H9 (cell line): ENCODE results near the gene MYLK. TPM values are rescaled to one million over a fixed set of nuclear protein-coding genes. Genes with fewer than 3 reads are reported as not detected.

Experiments
- DNase-seq: peaks from one replicate; pipeline ENCODE4 v3.0.0-alpha.2; 2017
- H2AFZ ChIP-seq: one replicate; pipeline ENCODE4 v1.6.1; 2013; ENCODE audit warnings: mild to moderate bottlenecking, low read length, control low read depth, moderate library complexity
- H2AK5ac ChIP-seq: 2 replicates; pipeline ENCODE4 v1.6.1; 2013; ENCODE audit warnings: low read length, control low read depth, mixed read lengths; ENCODE audit not compliant: insufficient read length
- H2BK120ac ChIP-seq: one replicate; pipeline ENCODE4 v1.6.1; 2013; ENCODE audit warnings: low read depth, mild to moderate bottlenecking, low read length, control low read depth, inconsistent platforms; ENCODE audit not compliant: poor library complexity, severe bottlenecking
- H2BK12ac ChIP-seq: 2 replicates; pipeline ENCODE4 v1.6.1; 2013; ENCODE audit warnings: low read length, control low read depth, mixed read lengths, low read depth; ENCODE audit not compliant: insufficient read length
- H2BK15ac ChIP-seq: 2 replicates; pipeline ENCODE4 v1.6.1; 2013; ENCODE audit warnings: low read depth, low read length, control low read depth
- H2BK20ac ChIP-seq: one replicate; pipeline ENCODE4 v1.6.1; 2013; ENCODE audit warnings: low read depth, mild to moderate bottlenecking, low read length, control low read depth, inconsistent platforms; ENCODE audit not compliant: poor library complexity, severe bottlenecking
- H2BK5ac ChIP-seq: 2 replicates; pipeline ENCODE4 v1.6.1; 2013; ENCODE audit warnings: low read length, control low read depth, mixed read lengths; ENCODE audit not compliant: insufficient read length
- H3K14ac ChIP-seq: 2 replicates; pipeline ENCODE4 v1.6.1; 2013; ENCODE audit warnings: low read length, control low read depth; ENCODE audit not compliant: insufficient read depth
- H3K18ac ChIP-seq: 2 replicates; pipeline ENCODE4 v1.6.1; 2013; ENCODE audit warnings: low read depth, mild to moderate bottlenecking, mixed read lengths, low read length, control low read depth; ENCODE audit not compliant: insufficient read length
- H3K23ac ChIP-seq: 2 replicates; pipeline ENCODE4 v1.6.1; 2013; ENCODE audit warnings: low read length, control low read depth, mixed read lengths, low read depth; ENCODE audit not compliant: insufficient read length
- H3K23me2 ChIP-seq: 2 replicates; pipeline ENCODE4 v1.6.1; 2013; ENCODE audit warnings: low read depth, mild to moderate bottlenecking, mixed read lengths, low read length, control low read depth; ENCODE audit not compliant: insufficient read length, poor library complexity, severe bottlenecking
- H3K27ac ChIP-seq: 2 replicates; pipeline ENCODE4 v1.5.1; 2013; ENCODE audit warnings: low read length, control low read depth, mixed read lengths, low read depth; ENCODE audit not compliant: insufficient read length
- H3K27me3 ChIP-seq: 2 replicates; pipeline ENCODE4 v1.6.1; 2013; ENCODE audit warnings: low read length, control low read depth, inconsistent platforms; ENCODE audit not compliant: insufficient read depth
- H3K4ac ChIP-seq: 2 replicates; pipeline ENCODE4 v1.6.1; 2013; ENCODE audit warnings: low read depth, mild to moderate bottlenecking, control low read depth, inconsistent platforms, low read length, moderate library complexity
- H3K4me1 ChIP-seq: 2 replicates; pipeline ENCODE4 v1.6.1; 2013; ENCODE audit warnings: low read length, control low read depth, inconsistent platforms; ENCODE audit not compliant: insufficient read depth
- H3K4me2 ChIP-seq: 2 replicates; pipeline ENCODE4 v1.6.1; 2013; ENCODE audit warnings: low read length, control low read depth, mixed read lengths; ENCODE audit not compliant: insufficient read length, insufficient read depth
- H3K56ac ChIP-seq: 2 replicates; pipeline ENCODE4 v1.6.1; 2013; ENCODE audit warnings: low read depth, mild to moderate bottlenecking, mixed read lengths, low read length, control low read depth; ENCODE audit not compliant: insufficient read length
- H3K79me1 ChIP-seq: 2 replicates; pipeline ENCODE4 v1.6.1; 2013; ENCODE audit warnings: low read depth, mild to moderate bottlenecking, moderate library complexity, low read length, control low read depth, inconsistent platforms; ENCODE audit not compliant: insufficient read depth, poor library complexity, severe bottlenecking
- H3K79me2 ChIP-seq: 2 replicates; pipeline ENCODE4 v1.6.1; 2013; ENCODE audit warnings: low read length, control low read depth, inconsistent platforms; ENCODE audit not compliant: insufficient read depth
- H3K9ac ChIP-seq: 2 replicates; pipeline ENCODE4 v1.6.1; 2013; ENCODE audit warnings: low read length, control low read depth, mixed read lengths; ENCODE audit not compliant: insufficient read length; ENCODE audit errors: extremely low read depth
- H3K9me3 ChIP-seq: one replicate; pipeline ENCODE4 v1.6.1; 2013; ENCODE audit warnings: low read depth, low read length, inconsistent platforms; ENCODE audit not compliant: control insufficient read depth
- H3T11ph ChIP-seq: one replicate; pipeline ENCODE4 v1.6.1; 2013; ENCODE audit warnings: mild to moderate bottlenecking, low read length, control low read depth, inconsistent platforms
- H4K20me1 ChIP-seq: one replicate; pipeline ENCODE4 v1.6.1; 2013; ENCODE audit not compliant: control insufficient read depth, insufficient read length, insufficient read depth
- H4K5ac ChIP-seq: 2 replicates; pipeline ENCODE4 v1.6.1; 2013; ENCODE audit warnings: low read depth, mild to moderate bottlenecking, mixed read lengths, low read length, control low read depth; ENCODE audit not compliant: insufficient read length
- H4K8ac ChIP-seq: replicated peaks from 2 replicates; pipeline ENCODE4 v1.6.1; 2013; ENCODE audit warnings: low read length, control low read depth, mixed read lengths, low read depth; ENCODE audit not compliant: insufficient read length
- H4K91ac ChIP-seq: 2 replicates; pipeline ENCODE4 v1.6.1; 2013; ENCODE audit warnings: low read depth, mild to moderate bottlenecking, moderate library complexity, mixed read lengths, low read length, control low read depth; ENCODE audit not compliant: insufficient read length
- H3K27ac Mint-ChIP-seq, 3 experiments: 2 replicates in 2 of 3; 3 replicates in 1 of 3; pipeline ENCODE4 v1.8.0; 2020 to 2021; ENCODE audit warnings: mixed read lengths in 3 of 3, mild to moderate bottlenecking in 1 of 3, moderate library complexity in 1 of 3
- H3K27me3 Mint-ChIP-seq: 2 replicates; pipeline ENCODE4 v1.8.0; 2021; ENCODE audit warnings: low read depth, mild to moderate bottlenecking, moderate library complexity, mixed read lengths
- H3K36me3 Mint-ChIP-seq, 3 experiments: 2 replicates in 2 of 3; 3 replicates in 1 of 3; pipeline ENCODE4 v1.8.0; 2020 to 2021; ENCODE audit warnings: low read depth in 3 of 3, mixed read lengths in 3 of 3; ENCODE audit not compliant: insufficient read depth in 1 of 3
- H3K4me1 Mint-ChIP-seq, 2 experiments: 2 replicates each; pipeline ENCODE4 v1.8.0; 2020; ENCODE audit warnings: mixed read lengths in 2 of 2
- H3K4me3 Mint-ChIP-seq, 2 experiments: 2 replicates in 1 of 2; 3 replicates in 1 of 2; pipeline ENCODE4 v1.8.0; 2020 to 2021; ENCODE audit warnings: mild to moderate bottlenecking in 2 of 2, mixed read lengths in 2 of 2, moderate library complexity in 1 of 2
- H3K9me3 Mint-ChIP-seq, 2 experiments: 2 replicates in 1 of 2; 3 replicates in 1 of 2; pipeline ENCODE4 v1.8.0; 2020; ENCODE audit warnings: mild to moderate bottlenecking in 2 of 2, mixed read lengths in 2 of 2, moderate library complexity in 1 of 2
- CTCF ChIP-seq: fragments of 200-600 bp; sonication (generic); conservative IDR thresholded peaks from 3 replicates; pipeline ENCODE4 v1.8.0; 2021; ENCODE audit warnings: antibody characterized with exemption, mild to moderate bottlenecking
- WGBS: extraction: QIAGEN DNeasy Blood & Tissue Kit; methylation state at CpG from one replicate; pipeline ENCODE4 v1.1.7; 2013; ENCODE audit warnings: missing lambda C conversion rate, low lambda C conversion rate, mixed read lengths; ENCODE audit not compliant: insufficient read length; ENCODE audit errors: extremely low coverage; 5-methylcytosine and 5-hydroxymethylcytosine counted together
- total RNA-seq: library from RNA; stranded (reverse); gene quantifications from 2 replicates; pipeline ENCODE4 v1.2.1, GENCODE V29; 2021

Gene MYLK
- total RNA-seq, 1 experiment from 2014 or later, result 10.1 TPM

GRCh38 chr3:123808812-123809211, 75.3 kb downstream of the MYLK start:
- Histone ChIP-seq H2BK15ac (no peak overlapping the region), H3K14ac (no peak overlapping the region), H4K91ac (no peak overlapping the region), H3K56ac (no peak overlapping the region), H4K20me1 (no peaks in the 10 kb centered on the region), H3K23ac (no peak overlapping the region), H3K27me3 (no peaks in the 10 kb centered on the region), H3K27ac (no peak overlapping the region), H4K5ac (no peak overlapping the region), H3K4me1 (no peaks in the 10 kb centered on the region), H3K4ac (no peak overlapping the region), H2BK5ac (no peak overlapping the region), H2BK20ac (no peak overlapping the region), H4K8ac (no peak overlapping the region), H3K4me2 (no peak overlapping the region), H2AK5ac (no peak overlapping the region), H3K18ac (no peak overlapping the region), H3K23me2 (no peaks in the 10 kb centered on the region), H3K79me1 (no peaks in the 10 kb centered on the region), H3K9me3 (no peaks in the 10 kb centered on the region), H3K9ac (no peak overlapping the region), H2AFZ (no peak overlapping the region), H2BK120ac (no peak overlapping the region), H3T11ph (no peak overlapping the region), H2BK12ac (no peak overlapping the region), H3K79me2 (no peaks in the 10 kb centered on the region)
- Mint-ChIP-seq H3K36me3 (no peaks in the 10 kb centered on the region; a peak in 1 of 7 replicates), H3K27ac (no peak overlapping the region), H3K4me1 (peaks cover under 1% of the 10 kb centered on the region in 2 experiments; a peak in 2 of 4 replicates), H3K4me3 (no peak overlapping the region), H3K9me3 (no peaks in the 10 kb centered on the region), H3K27me3 (no peaks in the 10 kb centered on the region)
- DNase-seq, result no peak
- no CpG with 5 or more reads among the region's 2 CpGs for WGBS
- no peak for TF ChIP-seq CTCF
